HepG2 (cell line): ENCODE results near the gene DUXA. TPM values are rescaled to one million over a fixed set of nuclear protein-coding genes. Genes with fewer than 3 reads are reported as not detected.

Source experiments
- AKNA ChIP-seq: sonication (generic); formaldehyde crosslinking; IDR thresholded peaks from 2 replicates; pipeline ENCODE4 v1.4.0; 2020; ENCODE audit warnings: missing genetic modification reagents, borderline replicate concordance
- BATF2 ChIP-seq: sonication (generic); formaldehyde crosslinking; IDR thresholded peaks from 2 replicates; pipeline ENCODE4 v1.8.0; 2022; ENCODE audit warnings: mild to moderate bottlenecking, missing genetic modification reagents, moderate library complexity
- HOXA3 ChIP-seq: sonication (generic); formaldehyde crosslinking; IDR thresholded peaks from 2 replicates; pipeline ENCODE4 v1.5.0; 2020; ENCODE audit warnings: missing genetic modification reagents
- MIER3 ChIP-seq: IDR thresholded peaks from 2 replicates; pipeline ENCODE4 v1.6.1; 2016; ENCODE audit warnings: missing compliant biosample characterization, borderline replicate concordance
- NFIB ChIP-seq: sonication (generic); formaldehyde crosslinking; IDR thresholded peaks from 2 replicates; pipeline ENCODE4 v1.9.0; 2021; ENCODE audit warnings: missing genetic modification reagents, mild to moderate bottlenecking, borderline replicate concordance
- SIX4 ChIP-seq: sonication (generic); formaldehyde crosslinking; IDR thresholded peaks from 2 replicates; pipeline ENCODE4 v1.4.0; 2020; ENCODE audit warnings: missing genetic modification reagents
- TBX2 ChIP-seq: sonication (generic); formaldehyde crosslinking; IDR thresholded peaks from 2 replicates; pipeline ENCODE4 v1.5.0; 2020; ENCODE audit warnings: missing genetic modification reagents, mild to moderate bottlenecking, borderline replicate concordance
- TEAD3 ChIP-seq: optimal IDR thresholded peaks from 2 replicates; pipeline ENCODE3; 2016; ENCODE audit warnings: borderline replicate concordance
- THAP8 ChIP-seq: sonication (generic); formaldehyde crosslinking; IDR thresholded peaks from 2 replicates; pipeline ENCODE4 v1.5.1; 2020; ENCODE audit warnings: missing genetic modification reagents, mild to moderate bottlenecking, borderline replicate concordance
- TOE1 ChIP-seq: sonication (generic); formaldehyde crosslinking; IDR thresholded peaks from 2 replicates; pipeline ENCODE4 v1.4.0; 2020; ENCODE audit warnings: mild to moderate bottlenecking, missing genetic modification reagents
- TRAFD1 ChIP-seq: sonication (generic); formaldehyde crosslinking; IDR thresholded peaks from 2 replicates; pipeline ENCODE4 v1.5.1; 2020; ENCODE audit warnings: missing genetic modification reagents, mild to moderate bottlenecking, borderline replicate concordance
- ZNF12 ChIP-seq: sonication (generic); formaldehyde crosslinking; IDR thresholded peaks from 2 replicates; pipeline ENCODE4 v1.5.0; 2020; ENCODE audit warnings: missing genetic modification reagents
- ZNF335 ChIP-seq: sonication (generic); formaldehyde crosslinking; IDR thresholded peaks from 2 replicates; pipeline ENCODE4 v1.4.0; 2020; ENCODE audit warnings: missing genetic modification reagents
- ZNF484 ChIP-seq: sonication (generic); formaldehyde crosslinking; IDR thresholded peaks from 2 replicates; pipeline ENCODE4 v1.5.1; 2020; ENCODE audit warnings: mild to moderate bottlenecking, low read depth, missing genetic modification reagents, borderline replicate concordance
- ZNF816 ChIP-seq: sonication (generic); formaldehyde crosslinking; IDR thresholded peaks from 2 replicates; pipeline ENCODE4 v1.8.0; 2022; ENCODE audit warnings: missing genetic modification reagents, mild to moderate bottlenecking, borderline replicate concordance
- polyA plus RNA-seq, 8 experiments: library from polyadenylated mRNA; depleted of rRNA in 3 of 8; stranded (reverse) in 7 of 8; unstranded in 1 of 8; fragments of >200 nt; fragmentation: Illumina TruSeq in 4 of 8; extraction: Trizol in 4 of 8; gene quantifications; 2 replicates each; pipeline versions ENCODE4 v1.2.1 to v1.2.3, GENCODE V29; 2011 to 2016; ENCODE audit warnings: low read depth in 4 of 8, missing spikeins in 1 of 8, mixed read lengths in 1 of 8; ENCODE audit not compliant: insufficient read depth in 1 of 8
- total RNA-seq, 5 experiments: library from RNA; depleted of rRNA; stranded (reverse); fragments of >200 nt; fragmentation: Illumina TruSeq; extraction: Trizol; gene quantifications; 2 replicates each; pipeline ENCODE4 v1.2.3, GENCODE V29; 2016; ENCODE audit warnings: low read depth in 1 of 5

DUXA gene
- total and polyA plus RNA-seq, 2 of the 13 experiments (the other 11 are each of a cell fraction or from before 2014, with no cell fraction given): not detected

- TF ChIP-seq TRAFD1 (CRISPR knock-in tag): no peak
- no peak for TF ChIP-seq THAP8 (CRISPR knock-in tag)
- TF ChIP-seq TBX2 (CRISPR knock-in tag): no peak
- TF ChIP-seq BATF2 (CRISPR knock-in tag): no peak
- no peak for TF ChIP-seq TOE1 (CRISPR knock-in tag)
- TF ChIP-seq ZNF816: 0 out of 2 replicates have a peak, but pooled peaks have one; percentile 37
- peak; percentile 19; the same call in 1 of the 2 replicates for TF ChIP-seq MIER3 (CRISPR knock-in tag)
- no peak for TF ChIP-seq ZNF12 (CRISPR knock-in tag)
- TF ChIP-seq ZNF335 (CRISPR knock-in tag): no peak
- TF ChIP-seq AKNA: no peak
- no peak for TF ChIP-seq TEAD3 (CRISPR knock-in tag)
- TF ChIP-seq SIX4: no peak
- TF ChIP-seq NFIB: no peak
- no peak for TF ChIP-seq ZNF484 (CRISPR knock-in tag)
- TF ChIP-seq HOXA3: peak; percentile 95
These were observed 24.1 kb upstream of the DUXA start, which contains the start of gene ZNF264 (continued) for GRCh38 chr19:57191141-57192076.
